SIG-M5 treated with dmso at 0.1 percent for 504 hours (cell line): ENCODE data around the gene DNAJC4.

Source experiments
- DNase-seq: peaks from one replicate; lab custom pipeline; 2025; ENCODE audit not compliant: unreplicated experiment; lab: John Stamatoyannopoulos, UW

Gene DNAJC4

DNA sequence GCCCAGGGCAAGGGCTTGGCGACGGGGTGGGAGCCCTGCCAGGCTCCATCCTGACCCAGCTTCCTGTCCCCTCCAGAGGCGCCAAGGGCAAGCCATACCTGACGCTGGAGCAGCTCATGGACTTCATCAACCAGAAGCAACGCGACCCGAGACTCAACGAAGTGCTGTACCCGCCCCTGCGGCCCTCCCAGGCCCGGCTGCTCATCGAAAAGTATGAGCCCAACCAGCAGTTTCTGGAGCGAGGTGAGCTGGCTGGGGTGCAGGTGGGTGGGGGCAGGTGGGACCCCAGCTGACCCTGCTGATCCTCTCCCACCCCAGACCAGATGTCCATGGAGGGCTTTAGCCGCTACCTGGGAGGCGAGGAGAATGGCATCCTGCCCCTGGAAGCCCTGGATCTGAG lies 26.0 kb downstream of the DNAJC4 start:
- no peak for DNase-seq

DNA sequence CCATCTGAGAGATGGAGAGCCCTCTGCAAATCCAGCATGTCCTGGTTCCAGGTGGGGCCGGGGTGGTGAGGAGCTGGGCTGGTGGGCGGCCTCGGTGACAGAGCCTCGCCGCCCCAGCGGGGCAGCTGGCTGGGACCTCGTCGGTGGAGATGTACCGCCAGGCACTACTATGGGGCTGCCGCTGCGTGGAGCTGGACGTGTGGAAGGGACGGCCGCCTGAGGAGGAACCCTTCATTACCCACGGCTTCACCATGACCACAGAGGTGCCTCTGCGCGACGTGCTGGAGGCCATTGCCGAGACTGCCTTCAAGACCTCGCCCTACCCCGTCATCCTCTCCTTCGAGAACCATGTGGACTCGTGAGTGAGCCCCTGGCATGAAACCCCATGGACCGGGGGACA lies 28.0 kb downstream of the DNAJC4 start:
- no peak for DNase-seq

DNA sequence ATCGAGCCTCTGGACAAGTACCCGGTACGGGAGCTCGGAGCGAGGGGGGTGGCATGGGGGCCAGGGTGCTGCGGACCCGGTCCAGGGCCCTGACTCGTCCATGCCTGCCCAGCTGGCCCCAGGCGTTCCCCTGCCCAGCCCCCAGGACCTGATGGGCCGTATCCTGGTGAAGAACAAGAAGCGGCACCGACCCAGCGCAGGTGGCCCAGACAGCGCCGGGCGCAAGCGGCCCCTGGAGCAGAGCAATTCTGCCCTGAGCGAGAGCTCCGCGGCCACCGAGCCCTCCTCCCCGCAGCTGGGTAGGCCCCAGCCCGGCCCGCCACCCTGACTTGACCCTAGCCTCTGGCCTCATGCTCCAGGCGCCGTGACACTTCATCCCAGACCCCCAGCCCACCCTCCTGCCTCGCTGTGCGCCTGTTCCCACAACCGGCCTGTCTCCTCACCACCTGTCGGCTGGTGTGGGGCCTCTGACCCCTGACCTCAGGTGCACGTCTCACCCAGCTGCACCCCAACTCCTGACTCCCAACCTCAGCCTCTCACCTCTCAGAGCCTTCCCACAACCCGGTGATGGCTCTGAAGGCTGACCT lies 28.7 kb downstream of the DNAJC4 start:
- DNase-seq, result no peak

DNA sequence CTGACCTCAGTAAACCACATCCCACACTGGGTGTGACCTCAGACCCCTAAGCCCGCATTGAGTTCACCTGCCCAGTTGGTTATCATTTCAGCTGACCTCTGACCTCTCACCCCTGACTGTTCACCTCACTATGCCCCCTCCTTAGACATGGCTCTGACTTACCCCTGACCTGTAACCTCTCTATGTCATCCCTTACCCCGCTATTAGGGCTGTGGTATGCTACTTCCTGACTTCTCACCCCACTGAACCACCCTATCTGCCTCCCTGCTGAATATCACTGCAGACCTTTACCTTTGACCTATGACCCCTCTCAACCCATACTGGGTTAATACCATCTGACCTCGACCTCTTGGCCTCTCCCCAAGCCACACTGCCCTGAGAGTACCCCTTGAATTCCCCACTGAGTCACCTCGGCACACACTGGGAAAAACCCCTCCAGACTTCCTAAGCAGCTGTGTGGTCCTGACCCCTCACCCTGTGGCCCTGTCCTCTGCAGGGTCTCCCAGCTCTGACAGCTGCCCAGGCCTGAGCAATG lies 29.3 kb downstream of the DNAJC4 start:
- DNase-seq, result no peak

DNA sequence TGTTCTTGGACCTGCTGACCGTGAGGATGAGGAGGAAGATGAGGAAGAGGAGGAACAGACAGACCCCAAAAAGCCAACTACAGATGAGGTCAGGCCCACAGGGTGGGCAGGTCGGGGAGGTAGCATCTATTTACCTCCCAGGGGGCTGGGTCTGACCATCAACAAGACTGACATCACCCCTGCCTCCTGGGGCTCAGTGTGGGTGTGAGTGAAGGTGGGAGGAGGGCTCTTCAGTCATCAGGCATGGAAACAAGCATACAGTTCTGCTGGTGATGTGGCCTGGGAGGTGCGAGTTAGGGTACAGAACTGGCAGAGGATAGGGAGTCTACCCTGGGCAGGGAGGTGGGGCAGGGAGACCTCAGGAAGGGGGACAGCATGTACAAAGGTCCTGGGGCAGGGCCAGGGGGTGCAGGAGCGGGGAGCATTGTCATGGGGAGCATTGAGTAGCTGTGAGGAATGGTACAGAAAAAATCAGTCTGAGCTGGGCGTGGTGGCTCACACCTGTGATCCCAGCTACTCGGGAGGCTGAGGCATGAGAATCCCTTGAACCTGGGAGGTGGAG lies 29.9 kb downstream of the DNAJC4 start:
- DNase-seq, result no peak

DNA sequence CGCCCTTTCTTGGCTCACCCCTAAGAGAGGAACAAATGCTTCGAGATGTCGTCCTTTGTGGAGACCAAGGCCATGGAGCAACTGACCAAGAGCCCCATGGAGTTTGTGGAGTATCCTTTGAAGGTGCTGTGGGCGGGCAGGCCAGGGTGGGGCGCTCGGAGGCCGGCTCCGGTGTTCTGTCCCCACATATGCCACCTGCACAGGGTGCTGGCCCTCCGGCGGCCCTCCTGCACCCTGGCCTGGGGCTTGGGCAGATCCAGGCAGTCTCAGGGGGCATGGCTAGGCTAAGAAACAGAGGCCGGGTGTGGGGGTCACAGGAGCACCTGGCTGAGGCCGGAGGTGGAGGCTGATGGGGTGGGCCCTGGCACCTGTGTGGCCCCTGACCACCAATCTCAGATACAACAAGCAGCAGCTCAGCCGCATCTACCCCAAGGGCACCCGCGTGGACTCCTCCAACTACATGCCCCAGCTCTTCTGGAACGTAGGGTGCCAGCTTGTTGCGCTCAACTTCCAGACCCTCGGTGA lies 31.3 kb downstream of the DNAJC4 start:
- DNase-seq, result no peak

DNA sequence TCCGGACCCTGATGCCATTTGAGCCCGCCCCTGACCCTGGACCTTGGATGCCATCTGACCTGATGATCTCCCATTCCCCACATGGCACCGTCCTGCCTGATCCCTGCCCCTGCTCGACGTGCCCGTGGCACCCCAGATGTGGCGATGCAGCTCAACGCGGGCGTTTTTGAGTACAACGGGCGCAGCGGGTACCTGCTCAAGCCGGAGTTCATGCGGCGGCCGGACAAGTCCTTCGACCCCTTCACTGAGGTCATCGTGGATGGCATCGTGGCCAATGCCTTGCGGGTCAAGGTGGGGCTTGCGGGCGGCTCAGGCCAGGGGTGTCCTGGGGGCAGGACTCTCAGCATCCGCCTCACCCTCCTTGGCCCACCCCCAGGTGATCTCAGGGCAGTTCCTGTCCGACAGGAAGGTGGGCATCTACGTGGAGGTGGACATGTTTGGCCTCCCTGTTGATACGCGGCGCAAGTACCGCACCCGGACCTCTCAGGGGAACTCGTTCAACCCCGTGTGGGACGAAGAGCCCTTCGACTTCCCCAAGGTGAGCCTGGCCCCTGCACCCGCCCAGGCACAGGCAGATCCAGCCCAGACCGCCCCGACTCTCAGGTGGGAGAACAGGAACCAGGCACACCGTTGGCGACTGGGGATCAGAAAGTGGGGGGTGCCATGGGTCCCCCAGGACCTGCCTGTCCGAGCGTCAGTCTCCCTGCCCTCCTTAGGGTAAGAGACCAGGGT lies 32.1 kb downstream of the DNAJC4 start:
- DNase-seq, result no peak

DNA sequence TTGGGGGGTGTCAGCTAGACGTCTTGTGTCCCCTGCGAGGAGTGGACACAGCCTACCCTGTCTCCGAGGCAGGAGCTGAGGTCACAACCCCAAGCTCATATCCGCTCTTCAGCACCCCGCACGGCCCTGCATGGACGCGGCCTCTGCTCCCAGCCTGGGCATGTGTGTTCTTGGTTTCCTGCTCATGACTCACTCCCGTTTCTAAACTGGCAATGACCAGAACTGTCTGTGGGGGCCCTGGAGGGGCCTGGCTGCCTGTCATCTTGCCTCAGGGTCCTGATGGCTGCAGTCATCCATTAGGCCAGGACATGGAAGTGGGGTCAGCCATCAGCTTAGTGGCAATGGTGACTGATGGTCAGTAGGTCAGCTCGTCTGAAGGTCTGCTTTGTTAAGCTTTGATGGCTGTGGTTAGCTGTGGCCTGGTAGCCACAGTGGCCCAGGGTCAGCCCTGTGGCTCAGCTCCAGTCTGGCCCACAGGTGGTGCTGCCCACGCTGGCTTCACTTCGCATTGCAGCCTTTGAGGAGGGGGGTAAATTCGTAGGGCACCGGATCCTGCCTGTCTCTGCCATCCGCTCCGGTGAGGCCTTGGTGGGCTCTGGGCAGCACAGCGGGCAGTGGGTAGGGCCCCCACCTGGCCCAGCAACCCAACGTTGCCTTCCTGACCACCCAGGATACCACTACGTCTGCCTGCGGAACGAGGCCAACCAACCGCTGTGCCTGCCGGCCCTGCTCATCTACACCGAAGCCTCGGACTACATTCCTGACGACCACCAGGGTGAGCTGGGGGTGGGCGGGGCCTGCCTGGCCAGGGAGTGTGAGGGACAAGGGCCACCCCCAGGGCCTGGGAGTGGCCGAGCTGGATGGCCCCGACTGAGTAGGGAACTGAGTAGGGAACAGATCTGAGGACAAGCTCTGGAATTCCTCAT lies 32.9 kb downstream of the DNAJC4 start:
- no peak for DNase-seq

DNA sequence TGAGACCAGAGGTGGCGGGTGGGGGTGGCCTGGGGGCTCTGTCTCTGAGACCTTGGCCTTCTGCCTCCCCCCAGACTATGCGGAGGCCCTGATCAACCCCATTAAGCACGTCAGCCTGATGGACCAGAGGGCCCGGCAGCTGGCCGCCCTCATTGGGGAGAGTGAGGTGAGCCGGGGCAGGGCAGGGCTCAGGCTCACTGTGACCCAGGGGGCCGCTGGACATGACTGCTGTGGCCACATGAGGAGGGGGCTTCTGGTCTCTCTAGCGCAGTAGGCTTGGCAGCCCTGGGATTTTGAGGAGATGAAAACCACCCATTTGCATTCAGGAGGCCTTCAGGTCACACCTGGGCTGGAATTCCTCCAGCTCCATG lies 33.6 kb downstream of the DNAJC4 start:
- DNase-seq, result no peak

DNA sequence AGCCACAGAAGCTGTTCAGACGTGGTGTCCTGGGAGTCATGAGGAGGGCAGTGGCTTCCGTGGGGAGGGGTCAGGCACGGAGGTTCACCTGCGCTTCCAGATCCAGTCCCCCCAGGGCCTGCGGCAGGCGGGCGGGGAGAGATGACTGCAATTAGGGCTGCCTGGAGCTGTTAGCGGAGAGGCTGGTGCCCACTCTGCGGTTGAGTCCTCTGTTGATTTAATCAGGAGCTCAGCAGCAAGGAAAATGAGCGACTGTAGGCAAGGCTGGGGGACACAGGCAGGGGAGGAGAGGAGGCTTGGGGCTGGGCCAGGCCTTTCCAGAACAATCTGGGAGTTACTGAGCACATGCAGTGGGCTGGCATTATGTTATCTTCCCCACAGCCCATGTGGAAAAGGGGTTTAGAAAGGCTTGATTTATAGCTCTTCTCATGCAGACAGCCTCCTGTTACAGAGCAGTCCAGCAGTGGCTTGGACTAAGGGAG lies 34.1 kb downstream of the DNAJC4 start:
- DNase-seq, result no peak

DNA sequence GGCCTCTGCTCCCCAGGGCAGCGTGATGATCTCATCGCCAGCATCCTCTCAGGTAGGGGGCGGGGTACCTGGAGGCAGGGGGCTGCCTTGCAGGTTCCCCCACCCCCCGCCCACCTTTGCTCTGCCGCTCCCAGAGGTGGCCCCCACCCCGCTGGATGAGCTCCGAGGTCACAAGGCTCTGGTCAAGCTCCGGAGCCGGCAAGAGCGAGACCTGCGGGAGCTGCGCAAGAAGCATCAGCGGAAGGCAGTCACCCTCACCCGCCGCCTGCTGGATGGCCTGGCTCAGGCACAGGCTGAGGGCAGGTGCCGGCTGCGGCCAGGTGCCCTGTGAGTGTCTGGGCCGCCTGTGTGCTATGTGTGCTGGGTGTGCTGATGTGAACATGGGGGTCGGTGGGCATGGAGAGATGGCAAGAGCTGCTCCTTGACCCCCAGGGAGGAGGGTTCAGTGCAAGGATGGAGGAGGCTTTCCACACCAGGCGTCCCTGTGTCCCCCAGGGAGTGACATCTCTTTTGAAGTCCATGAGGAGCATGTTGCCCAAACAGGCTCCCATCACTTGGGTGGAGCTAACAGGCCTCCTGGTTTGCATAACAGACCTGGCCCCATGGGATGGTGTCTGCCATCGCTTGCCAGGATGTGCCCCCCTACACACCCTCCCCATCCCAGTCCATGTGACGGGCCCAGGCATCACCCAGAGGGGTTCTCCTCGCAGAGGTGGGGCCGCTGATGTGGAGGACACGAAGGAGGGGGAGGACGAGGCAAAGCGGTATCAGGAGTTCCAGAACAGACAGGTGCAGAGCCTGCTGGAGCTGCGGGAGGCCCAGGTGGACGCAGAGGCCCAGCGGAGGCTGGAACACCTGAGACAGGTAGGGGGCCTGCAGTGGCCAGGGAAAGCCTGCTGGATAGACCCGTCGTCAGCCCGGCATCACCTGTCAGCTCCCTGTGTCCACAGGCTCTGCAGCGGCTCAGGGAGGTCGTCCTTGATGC lies 35.1 kb downstream of the DNAJC4 start:
- DNase-seq, result no peak

DNA sequence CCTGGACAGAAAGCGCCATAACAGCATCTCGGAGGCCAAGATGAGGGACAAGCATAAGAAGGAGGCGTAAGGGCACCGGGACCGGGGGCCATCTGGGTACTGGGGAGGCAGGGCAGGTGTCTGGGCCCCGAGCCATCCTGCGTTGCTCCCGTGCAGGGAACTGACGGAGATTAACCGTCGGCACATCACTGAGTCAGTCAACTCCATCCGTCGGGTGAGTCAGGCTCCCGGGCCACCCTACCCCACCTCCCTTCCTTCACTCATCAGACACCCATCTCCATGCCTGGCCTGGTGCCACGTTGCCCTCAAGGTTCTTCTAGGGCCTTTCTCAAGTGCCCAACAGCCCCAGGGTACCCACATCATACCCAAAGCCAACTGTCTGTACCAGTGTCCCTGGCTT lies 36.0 kb downstream of the DNAJC4 start:
- DNase-seq, result no peak

DNA sequence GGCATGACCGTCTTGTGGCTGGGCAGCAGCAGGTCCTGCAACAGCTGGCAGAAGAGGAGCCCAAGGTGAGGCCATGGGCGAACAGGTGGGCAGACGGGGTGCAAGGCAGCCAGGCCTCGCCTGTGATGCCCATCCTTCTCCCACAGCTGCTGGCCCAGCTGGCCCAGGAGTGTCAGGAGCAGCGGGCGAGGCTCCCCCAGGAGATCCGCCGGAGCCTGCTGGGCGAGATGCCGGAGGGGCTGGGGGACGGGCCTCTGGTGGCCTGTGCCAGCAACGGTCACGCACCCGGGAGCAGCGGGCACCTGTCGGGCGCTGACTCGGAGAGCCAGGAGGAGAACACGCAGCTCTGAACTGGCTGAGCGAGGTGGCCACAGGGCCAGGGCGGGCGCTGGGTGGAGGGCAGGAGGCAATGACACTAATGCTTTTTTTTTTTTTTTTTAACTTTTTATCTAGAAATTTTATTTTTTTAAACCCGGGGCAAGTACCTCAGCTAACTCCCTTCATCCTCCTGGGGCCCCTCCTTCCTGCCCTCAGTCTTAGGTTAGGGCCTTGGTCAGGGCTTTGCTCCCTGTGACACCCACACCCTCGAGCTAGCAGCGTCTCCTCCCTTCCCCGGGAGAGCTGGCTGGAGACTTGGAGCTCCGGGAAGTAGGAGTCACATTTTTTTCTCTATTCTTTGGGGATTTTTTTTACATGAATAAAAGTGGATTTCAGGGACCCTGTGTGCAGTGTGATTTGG lies 37.0 kb downstream of the DNAJC4 start:
- DNase-seq, result no peak

DNA sequence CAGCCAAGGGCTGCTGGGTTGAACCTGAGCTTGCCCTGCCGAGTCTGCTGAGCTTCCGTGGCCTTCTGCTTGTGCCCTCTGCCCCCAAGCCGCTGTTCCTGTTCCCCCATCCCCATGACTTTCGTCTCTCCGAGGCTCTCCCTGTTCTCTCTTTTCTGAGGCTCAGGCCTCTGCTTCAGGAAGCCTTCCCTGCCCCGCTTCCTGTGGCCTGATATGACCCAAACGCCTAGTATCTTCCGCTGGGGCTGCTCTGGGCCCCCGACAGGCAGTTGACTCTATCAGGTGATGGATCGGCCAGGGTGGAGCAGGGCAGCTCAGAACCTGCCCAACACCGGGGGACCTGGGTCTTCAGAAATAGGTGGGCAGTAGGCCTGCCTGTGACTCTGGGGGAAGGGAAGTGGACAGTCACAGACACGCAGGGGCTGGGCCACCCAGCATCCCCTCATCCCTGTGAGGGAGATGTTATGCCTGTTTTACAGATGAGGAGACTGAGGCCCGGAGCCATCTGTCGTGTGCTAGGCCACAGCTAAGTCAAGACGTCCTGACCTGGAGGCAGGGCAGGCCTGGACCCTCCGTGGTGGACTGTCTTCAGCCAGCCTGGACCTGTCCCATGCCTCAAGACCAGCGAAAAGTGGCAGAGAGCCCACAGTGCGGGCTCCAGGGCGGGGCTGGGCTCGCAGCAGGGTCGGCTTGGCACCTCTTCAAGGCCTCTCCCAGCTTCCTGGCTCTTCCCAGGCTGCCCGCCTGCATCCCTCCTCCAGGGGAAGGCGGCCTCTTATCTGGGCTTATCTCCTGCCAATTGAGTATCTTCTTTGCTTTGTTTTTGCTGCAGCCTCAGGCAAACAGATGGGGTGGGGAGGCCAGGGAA lies 37.9 kb downstream of the DNAJC4 start:
- DNase-seq, result peak; percentile 9

DNA sequence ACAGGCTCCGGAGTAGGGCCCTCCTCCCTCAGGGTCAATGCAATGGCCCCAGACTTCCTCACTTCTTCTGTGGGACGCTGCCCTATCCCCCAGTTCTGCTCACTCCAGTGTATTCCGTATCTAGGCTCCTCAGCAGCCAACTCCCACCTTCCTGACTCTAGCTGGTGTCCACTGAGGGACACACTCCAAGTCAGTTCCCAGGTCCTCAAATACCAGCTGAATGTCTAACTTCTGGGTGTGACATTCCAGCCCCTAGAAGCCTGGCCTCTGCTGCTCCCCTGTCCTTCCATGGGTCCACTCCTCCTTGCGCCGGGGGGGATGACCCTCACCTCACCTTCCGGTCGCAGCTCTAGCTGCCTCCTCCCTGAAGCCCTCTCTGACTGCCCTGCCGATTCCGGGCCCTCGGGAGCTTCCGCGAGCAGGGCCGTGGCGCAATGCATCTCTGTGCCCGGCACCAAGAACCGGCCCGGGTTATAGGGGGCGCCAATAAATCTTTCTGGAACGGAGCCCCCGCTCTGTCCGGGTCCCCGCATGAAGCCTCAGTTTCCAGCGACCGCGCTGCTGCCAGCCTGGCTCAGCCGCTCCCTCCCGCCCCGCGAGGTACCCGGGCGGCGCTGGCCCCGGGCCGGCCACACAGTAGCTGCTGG lies 38.7 kb downstream of the DNAJC4 start:
- DNase-seq, result peak; percentile 62

DNA sequence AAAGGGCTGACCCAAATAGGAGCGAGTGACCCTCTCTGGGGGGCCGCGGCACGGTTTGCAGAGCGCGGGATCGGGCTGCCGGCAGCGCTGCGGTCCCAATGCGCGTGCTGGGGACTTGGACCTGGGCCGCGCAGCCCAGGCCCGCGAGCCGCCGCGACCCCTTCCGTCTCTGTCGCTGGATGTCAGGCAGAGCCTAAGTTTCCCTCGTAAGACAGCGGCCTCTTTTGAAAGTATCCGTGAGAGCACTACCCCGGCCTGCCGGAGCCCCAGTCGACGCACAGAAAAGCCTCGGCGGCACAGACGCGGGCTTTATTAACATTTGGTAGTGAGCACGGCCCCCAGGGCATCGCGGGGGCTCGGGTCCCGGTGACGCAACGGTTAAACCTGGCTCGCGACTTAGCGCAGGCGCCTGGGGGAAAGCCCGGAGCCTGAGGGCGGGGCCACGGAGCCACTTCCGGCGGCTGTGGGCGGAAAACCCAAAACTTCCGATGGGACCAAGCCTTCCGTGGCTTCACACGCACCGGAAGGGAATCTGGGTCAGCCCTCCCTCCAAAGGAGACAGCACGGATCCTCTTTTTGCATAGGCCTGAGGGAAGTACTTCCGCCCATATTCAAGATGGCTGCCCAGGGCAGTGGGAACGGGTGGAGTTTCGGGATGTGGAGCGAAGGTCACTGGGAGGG lies 39.3 kb downstream of the DNAJC4 start:
- DNase-seq, result peak; percentile 99
